Posterior cingulate gyrus (tissue), 11 donors: ENCODE results near the gene FKBP4.
"Not testable (repeated sequence)": the region's sequence is repeated elsewhere in the genome, so short reads cannot be mapped to it uniquely, and the experiment has no call there.

Experiments
- DNase-seq, 10 donors: peaks; one replicate each; pipeline versions ENCODE4 v3.0.0 to v3.0.0-alpha.2; 2020 to 2021; ENCODE audit warnings: mixed read lengths in 3 of 10
- intact Hi-C: fragments of 100-400 bp; cut with DNase I; formaldehyde crosslinking; loops from one replicate; pipeline ENCODE4 v1.15.1; 2023

The FKBP4 gene

GRCh38 chr12:2794736-2795289 is at the start of gene FKBP4:
TSS of gene FKBP4 (plus strand) at chr12:2794970. CDS start at chr12:2795140, 170 bp downstream.
- intact Hi-C loops = no loop called here
- peak; percentile 90 to 99 (median 94) for DNase-seq

- intact Hi-C loops = no loop called here
- DNase-seq = no peak
These were observed 49.1 kb upstream of the FKBP4 start for GRCh38 chr12:2745655-2746054.

GRCh38 chr12:2749580-2749979 is 45.2 kb upstream of the FKBP4 start:
- DNase-seq = no peak
- intact Hi-C loops = no loop called here

DNA sequence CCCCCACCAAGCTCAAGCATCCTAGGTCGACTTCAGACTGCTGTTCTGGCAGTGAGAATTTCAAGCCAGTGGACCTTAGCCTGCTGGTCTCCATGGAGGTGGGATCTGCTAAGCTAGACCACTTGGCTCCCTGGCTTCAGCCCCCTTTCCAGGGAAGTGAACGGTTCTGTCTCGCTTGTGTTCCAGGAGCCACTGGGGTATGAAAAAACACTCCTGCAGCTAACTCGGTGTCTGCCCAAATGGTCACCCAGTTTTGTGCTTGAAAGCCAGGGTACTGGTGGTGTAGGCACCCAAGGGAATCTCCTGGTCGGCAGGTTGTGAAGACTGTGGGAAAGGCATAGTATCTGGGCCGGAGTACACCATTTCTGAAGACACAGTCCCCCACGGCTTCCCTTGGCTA is 44.6 kb upstream of the FKBP4 start:
- intact Hi-C loops = no loop called here
- DNase-seq = no peak

DNA sequence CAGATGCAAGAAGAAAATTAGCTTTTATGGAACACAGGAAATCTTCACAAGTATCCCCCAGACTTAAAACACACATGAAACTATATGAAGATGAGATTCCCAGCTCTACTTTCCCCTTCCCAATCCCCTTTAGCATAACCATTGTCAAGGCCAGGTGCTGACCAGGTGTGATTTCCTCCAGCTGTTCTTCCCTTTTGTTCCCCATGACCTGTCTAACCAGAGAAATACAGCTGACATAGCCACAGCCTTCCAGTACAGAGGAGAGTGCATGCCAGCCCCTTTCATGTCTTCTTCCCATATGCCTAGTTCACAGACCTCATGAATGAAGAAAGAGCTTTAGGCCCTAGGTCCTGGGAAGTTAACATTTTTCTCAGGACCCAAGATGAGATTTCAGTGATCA is 43.5 kb upstream of the FKBP4 start:
- no peak for DNase-seq
- intact Hi-C loops = no loop called here

DNA sequence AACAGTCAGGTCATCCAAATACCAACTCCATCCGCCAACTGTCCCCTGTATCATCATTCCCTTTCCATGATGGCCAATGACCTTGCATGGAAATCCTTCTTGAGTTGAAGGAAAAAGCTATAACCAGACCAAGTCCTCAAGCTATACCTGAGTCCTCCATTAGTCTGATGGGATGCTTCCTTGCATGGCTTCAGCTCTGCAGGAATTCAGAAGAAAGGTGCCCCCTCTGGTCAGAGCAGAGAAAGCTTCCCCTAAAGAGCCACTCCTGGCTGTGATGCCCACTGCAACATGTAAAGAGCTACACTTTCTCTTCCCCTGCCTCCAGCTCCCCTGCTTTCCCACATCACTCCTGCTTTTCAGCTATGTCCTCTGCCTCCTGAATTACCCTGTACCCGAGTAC is 43.1 kb upstream of the FKBP4 start:
- DNase-seq = no peak
- intact Hi-C loops = no loop called here

GRCh38 chr12:2752676-2753371 is 41.9 kb upstream of the FKBP4 start:
- intact Hi-C loops = no loop called here
- peak in 8 of 10 donors; percentile 29 to 91 (median 58) for DNase-seq

DNA sequence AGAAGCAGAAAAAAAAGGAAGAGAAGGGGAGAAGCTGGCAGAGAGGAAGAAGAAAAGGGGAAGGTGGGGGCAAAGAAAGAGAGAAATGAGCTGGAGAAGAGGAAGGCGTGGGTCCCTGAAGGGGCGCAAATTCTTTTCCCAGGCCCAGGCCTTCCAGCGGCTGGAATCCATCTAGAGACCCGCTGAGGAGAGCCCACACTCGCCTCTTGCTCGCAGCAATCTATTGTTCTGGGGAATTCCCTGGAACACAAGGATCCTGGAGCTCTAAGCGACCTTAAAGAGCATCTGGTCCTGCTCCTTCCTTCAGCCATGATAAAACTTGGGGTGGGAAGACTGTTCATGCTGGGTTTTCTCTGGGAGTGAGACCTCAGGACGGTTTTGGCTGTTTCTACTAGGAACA is 41.2 kb upstream of the FKBP4 start:
- intact Hi-C loops = no loop called here

DNA sequence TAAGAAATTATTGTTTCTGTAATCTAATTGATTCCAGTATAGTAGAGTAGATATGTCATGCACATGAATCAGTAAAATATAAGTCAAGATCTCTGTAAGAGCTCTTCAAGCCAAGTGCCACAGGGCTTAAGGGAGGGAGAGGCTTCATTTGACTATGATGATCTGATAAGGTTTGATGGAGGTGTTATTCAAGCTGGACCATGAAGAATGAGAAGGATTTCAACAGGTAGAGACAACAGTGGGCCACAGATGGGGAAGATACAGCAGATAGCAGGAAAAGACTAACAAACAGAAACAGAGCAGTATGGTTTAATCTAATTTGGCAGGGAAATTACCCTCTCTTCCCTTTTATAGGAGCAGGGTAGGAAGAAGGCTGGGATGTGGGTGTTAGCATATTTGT is 40.6 kb upstream of the FKBP4 start:
- DNase-seq = no peak
- intact Hi-C loops = no loop called here

More for the DNA sequence above, 41.2 kb upstream of the FKBP4 start:
- no peak for DNase-seq

- intact Hi-C loops = no loop called here
- DNase-seq = no peak
These were observed 38.0 kb upstream of the FKBP4 start for GRCh38 chr12:2756756-2757155.

DNA sequence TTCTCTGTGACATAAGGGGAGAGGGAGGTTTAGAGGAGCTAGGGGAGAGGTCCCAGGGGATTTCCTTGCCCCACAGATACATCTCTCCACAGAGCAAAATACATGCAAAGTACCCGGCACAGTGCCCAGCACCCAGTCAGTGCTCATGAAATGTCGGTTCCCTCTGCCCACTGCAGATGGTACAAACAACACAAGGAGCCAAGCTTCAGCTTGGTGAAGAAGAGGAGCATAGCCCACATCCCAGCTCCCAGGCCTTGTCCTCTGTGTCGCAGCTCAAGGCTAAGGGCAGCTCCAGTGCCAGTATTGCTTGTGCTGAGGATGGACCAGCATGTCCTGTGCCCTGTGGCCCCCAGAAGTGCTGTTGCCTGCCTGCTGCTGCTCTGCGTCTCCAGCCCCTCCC is 35.0 kb upstream of the FKBP4 start:
- no peak for DNase-seq
- intact Hi-C loops = no loop called here

DNA sequence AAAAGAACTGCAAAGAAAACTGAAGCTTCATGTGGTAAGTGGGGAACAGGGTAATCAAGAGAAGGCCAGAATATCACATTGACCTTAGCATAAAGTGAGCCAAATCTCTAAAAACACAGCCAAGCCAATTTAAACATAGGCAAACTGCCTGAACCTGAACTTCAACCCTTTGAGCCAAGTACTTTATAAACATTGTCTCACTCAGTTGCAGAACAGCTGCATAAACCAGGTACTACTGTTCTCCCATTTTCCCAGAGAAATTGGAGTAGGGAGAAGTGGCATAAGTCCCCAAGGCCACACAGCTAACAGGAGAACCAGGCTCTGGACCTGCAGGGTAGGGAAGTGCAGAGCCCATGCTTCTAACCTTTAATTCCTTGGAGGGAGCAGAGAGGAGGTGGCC is 30.4 kb upstream of the FKBP4 start:
- intact Hi-C loops = no loop called here
- no peak for DNase-seq

DNA sequence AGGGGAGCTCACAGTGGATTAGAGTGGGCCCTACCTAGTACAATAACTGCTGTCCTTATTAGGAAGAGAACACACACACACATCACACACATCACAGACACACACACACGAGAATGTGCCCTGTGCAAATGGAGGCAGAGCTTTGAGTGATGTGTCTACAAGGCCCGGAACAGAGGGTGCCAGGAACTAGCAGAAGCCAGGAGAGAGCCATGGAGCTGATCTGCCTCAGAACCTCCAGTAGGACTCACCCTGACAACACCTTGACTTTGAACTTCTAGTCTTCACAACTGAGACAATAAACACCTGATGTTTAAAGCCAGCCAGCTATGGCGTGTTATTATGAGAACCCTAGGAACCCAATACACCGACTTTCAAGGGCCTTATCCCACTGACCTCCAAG is 29.7 kb upstream of the FKBP4 start:
- intact Hi-C loops = no loop called here
- no peak for DNase-seq

DNA sequence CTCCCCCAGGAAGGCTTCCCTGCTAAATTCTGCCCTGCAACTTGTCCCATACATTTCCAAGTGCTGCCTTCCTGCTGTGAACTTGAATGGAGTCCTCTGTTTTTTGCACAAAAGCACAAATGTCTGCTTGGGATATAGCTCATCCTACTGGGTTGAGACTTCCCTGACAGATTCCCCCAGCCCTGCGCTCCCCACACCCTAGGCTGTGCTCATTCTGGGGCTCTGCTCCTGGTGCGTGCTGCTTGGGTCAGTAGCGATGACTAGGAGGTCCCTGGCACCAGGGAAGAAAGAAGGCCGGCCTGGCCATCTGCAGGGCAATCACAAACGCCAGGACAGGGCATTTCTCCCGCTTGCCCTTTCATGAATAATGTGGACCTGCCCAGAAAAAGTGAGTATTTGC is 29.2 kb upstream of the FKBP4 start:
- DNase-seq = no peak
- intact Hi-C loops = no loop called here

DNA sequence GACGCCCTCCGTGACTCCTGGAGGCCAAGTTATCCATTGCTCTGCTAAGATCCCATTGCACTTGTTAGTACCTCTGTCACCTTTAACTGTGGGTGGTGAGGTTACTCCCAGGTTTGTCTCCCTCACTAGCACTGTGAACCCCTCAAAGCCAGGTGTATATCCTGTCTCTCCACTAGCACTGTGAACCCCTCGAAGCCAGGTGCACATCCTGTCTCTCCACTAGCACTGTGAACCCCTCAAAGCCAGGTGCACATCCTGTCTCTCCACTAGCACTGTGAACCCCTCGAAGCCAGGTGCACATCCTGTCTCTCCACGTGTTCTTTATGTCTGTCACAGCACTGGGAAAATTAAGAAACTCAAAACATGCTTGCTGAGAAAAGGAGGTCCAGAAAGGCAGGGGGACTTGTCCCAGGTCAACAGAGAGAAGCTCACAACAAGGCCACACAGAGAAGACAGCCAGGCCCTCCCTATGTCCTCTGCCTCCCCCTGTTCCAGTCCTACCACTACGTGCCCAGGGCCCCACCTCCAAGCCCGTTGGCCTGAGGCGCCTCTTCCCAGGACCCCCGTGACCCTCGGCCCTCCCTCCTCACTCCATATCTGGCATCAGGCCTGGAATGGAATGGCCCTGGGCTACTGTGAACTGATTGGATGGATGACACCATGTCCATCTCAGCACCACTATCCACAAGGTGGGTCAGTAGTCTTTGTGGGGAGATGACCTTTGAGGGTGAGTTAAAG is 26.4 kb upstream of the FKBP4 start:
- intact Hi-C loops = no loop called here
- DNase-seq = no peak

GRCh38 chr12:2769866-2770533 is 24.8 kb upstream of the FKBP4 start:
- intact Hi-C loops = no loop called here
- DNase-seq = no peak

GRCh38 chr12:2770544-2770943 is 24.2 kb upstream of the FKBP4 start:
- intact Hi-C loops, DNase-seq: not testable (repeated sequence)

DNA sequence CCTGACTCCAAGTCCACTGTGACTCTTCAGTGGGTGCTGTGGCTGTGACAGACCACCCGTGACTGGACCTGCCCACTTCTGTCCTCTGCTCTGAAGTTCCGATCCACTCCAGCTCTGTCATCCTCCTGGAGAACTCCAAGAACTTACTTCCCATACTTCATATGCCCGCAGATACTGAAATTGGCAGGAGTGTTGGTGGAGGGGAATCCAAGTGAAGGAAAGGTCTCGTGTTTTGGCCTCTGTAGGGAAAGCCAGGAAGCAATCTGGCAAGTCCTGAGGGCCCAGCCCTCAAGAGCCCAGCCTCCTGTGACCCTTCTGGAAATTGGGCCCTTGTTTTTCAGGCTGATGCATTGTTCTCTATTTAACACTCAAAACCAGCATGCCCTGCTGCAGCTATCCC is 22.4 kb upstream of the FKBP4 start:
- intact Hi-C loops = no loop called here

GRCh38 chr12:2773199-2773875 is 21.4 kb upstream of the FKBP4 start:
- no peak for DNase-seq
- intact Hi-C loops = no loop called here

More for the DNA sequence above, 22.4 kb upstream of the FKBP4 start:
- no peak for DNase-seq

DNA sequence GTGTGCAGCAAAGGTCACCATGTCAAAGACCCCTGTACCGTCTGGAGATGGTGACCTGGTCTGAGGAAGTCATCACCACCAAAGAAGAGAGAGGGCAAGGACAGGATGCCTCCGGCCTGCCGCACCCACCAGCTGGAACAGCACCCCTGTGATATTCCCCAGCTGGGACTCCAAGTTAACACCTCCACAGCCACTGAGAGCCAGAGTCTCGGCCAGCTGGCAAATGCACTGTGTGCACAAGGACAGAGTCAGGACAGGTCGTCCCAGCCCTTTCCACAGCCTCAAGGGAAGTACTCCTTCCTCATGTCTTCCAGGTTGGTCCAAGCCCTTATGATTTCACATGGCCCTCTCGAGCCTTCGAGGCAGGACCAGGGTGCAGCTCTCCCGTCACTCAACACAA is 19.3 kb upstream of the FKBP4 start:
- intact Hi-C loops = no loop called here

More for the DNA sequence above, 19.3 kb upstream of the FKBP4 start:
- DNase-seq = no peak
